Measurements from ENCODE around the gene NUDT21.
"Not testable (repeated sequence)": the region's sequence is repeated elsewhere in the genome, so short reads cannot be mapped to it uniquely, and the experiment has no call there.

Gene NUDT21

DNA sequence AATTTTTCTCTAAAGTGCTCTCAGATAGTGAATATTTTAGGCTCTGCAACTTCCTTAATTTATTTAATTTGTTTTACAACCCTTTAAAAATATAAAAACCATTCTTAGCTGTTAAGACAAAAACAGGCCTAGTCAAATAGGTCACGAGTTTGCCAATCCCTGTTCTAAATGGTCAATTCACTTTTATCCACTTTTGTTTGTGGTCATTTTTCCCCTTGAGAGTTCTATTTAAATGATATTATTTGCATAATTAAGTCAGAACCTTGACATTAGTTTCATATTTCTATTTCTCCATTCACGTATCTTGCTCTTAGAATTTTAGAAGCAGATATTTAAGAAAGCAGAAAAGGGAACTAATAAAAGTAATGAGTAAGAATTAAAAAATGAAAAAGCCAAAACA lies 29.8 kb downstream of the NUDT21 start:
- intact Hi-C loops (cut with DNase I), result no loop called here
- DNase-seq, result no peak

DNA sequence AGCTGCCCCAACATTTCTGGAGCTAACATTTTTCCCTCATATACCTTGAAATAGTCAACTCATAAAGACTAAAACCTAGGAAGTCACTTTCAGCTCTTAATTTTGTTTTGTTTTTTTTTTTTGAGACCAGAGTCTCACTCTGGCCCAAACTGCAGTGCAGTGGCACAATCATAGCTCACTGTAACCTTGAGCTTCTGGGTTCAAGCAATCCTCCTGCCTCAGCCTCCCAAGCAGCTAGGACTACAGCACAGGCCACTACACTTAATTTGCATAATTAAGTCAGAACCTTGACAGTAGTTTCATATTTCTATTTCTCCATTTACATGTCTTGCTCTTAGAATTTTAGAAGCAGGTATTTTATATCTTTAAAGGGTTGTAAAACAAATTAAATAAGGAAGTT lies 30.5 kb downstream of the NUDT21 start:
- DNase-seq, result no peak
- intact Hi-C loops (cut with DNase I), result no loop called here

- intact Hi-C loops (cut with DNase I), result no loop called here
- no peak for DNase-seq
These were observed 31.2 kb downstream of the NUDT21 start for GRCh38 chr16:56419740-56420548.

GRCh38 chr16:56417138-56417537 lies 34.0 kb downstream of the NUDT21 start:
- no peak for DNase-seq
- intact Hi-C loops (cut with DNase I), result no loop called here

- DNase-seq, result no peak
- intact Hi-C loops (cut with DNase I), result no loop called here
These were observed 35.3 kb downstream of the NUDT21 start for GRCh38 chr16:56415875-56416274.

GRCh38 chr16:56414366-56414765 lies 36.8 kb downstream of the NUDT21 start:
- intact Hi-C loops (cut with DNase I), result no loop called here
- DNase-seq, result no peak

GRCh38 chr16:56413381-56413780 lies 37.8 kb downstream of the NUDT21 start:
- intact Hi-C loops (cut with DNase I), result no loop called here
- DNase-seq, result no peak

DNA sequence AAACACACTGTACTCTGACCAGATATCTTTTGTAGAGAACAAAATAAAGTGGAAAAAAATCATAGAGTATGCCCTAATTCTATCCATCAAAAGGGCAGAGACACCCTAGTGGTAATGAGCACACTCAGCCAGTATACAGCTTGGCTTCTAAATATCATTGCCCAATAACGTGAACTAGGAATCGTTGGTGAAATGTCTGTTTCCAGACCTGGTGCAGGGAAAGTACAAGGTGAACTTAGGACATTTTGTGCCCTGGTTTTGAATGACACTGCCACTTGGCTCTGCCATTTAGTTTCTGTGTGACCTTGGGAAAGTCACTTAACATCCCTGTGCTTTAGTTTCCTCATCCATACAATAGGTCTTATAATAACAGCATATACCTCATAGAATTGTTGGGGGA lies 39.5 kb downstream of the NUDT21 start:
- intact Hi-C loops (cut with DNase I), result no loop called here
- DNase-seq, result no peak

- intact Hi-C loops (cut with DNase I), result no loop called here
- no peak for DNase-seq
These were observed 40.0 kb downstream of the NUDT21 start for GRCh38 chr16:56411123-56411522.

- no peak for DNase-seq
- intact Hi-C loops (cut with DNase I), result no loop called here
These were observed 41.9 kb downstream of the NUDT21 start for GRCh38 chr16:56409195-56409594.

- no peak for DNase-seq
These were observed 42.6 kb downstream of the NUDT21 start for GRCh38 chr16:56408379-56409098.

GRCh38 chr16:56405977-56406672 lies 45.0 kb downstream of the NUDT21 start:
- no peak for DNase-seq
- intact Hi-C loops (cut with DNase I), result no loop called here

More at GRCh38 chr16:56408379-56409098, 42.6 kb downstream of the NUDT21 start:
- intact Hi-C loops (cut with DNase I), result no loop called here

- intact Hi-C loops (cut with DNase I), result no loop called here
- DNase-seq, result no peak
These were observed 49.6 kb downstream of the NUDT21 start for GRCh38 chr16:56401482-56401881.

- intact Hi-C loops (cut with DNase I), result no loop called here
- no peak for DNase-seq
These were observed 50.7 kb downstream of the NUDT21 start for GRCh38 chr16:56400458-56400857.

- no peak for DNase-seq
- intact Hi-C loops (cut with DNase I), result no loop called here
These were observed 51.6 kb downstream of the NUDT21 start for GRCh38 chr16:56399486-56399885.

- DNase-seq, result no peak
These were observed 52.1 kb downstream of the NUDT21 start for GRCh38 chr16:56399047-56399446.

DNA sequence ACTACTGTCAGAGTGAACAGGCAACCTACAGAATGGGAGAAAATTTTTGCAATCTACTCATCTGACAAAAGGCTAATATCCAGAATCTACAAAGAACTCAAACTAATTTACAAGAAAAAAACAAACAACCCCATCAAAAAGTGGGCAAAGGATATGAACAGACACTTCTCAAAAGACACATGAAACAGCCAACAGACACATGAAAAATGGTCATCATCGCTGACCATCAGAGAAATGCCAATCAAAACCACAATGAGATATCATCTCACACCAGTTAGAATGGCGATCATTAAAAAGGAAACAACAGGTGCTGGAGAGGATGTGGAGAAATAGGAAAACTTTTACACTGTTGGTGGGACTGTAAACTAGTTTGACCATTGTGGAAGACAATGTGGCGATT lies 54.4 kb downstream of the NUDT21 start:
- intact Hi-C loops (cut with DNase I); DNase-seq: not testable (repeated sequence)

More at GRCh38 chr16:56399047-56399446, 52.1 kb downstream of the NUDT21 start:
- intact Hi-C loops (cut with DNase I), result no loop called here

GRCh38 chr16:56389554-56389953 lies 61.6 kb downstream of the NUDT21 start:
- intact Hi-C loops (cut with DNase I), result no loop called here
- DNase-seq, result no peak

DNA sequence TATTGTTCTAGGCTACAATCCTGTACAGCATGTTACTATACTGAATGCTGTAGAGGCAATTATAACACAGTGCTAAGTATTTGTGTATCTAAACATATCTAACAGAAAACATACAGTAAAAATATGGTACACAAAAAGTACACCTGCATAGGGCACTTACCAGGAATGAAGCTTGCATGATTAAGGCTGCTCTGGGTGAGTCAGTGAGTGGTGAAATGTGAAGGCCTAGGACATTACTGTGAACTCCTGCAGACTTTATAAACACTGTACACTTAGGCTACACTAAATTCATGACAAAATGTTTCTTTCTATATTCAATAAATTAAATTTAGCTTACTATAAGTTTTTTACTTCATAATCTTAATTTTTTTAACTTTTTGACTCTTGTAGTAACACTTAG lies 62.9 kb downstream of the NUDT21 start:
- no peak for DNase-seq
- intact Hi-C loops (cut with DNase I), result no loop called here

GRCh38 chr16:56387396-56387795 lies 63.7 kb downstream of the NUDT21 start:
- no peak for DNase-seq
- intact Hi-C loops (cut with DNase I), result no loop called here

GRCh38 chr16:56384074-56384721 lies 66.9 kb downstream of the NUDT21 start:
- intact Hi-C loops (cut with DNase I), result no loop called here
- DNase-seq, result no peak
